Measurements from ENCODE around the gene MEF2D.

MEF2D gene

GRCh38 chr1:156534424-156535060 lies 34.0 kb upstream of the MEF2D start:
- DNase-seq (ENCODE audit: low spot score in 2 of 2) = no peak
- Mint-ChIP-seq H3K4me3 (no peak overlapping the region), H3K27me3 (no peaks in the 10 kb centered on the region), H3K36me3 (ENCODE audit: insufficient read depth) (peaks cover 3% of the 10 kb centered on the region), H3K27ac (ENCODE audit: low read depth) (no peak overlapping the region), H3K4me1 (no peaks in the 10 kb centered on the region), H3K9me3 (no peaks in the 10 kb centered on the region)
- ATAC-seq (replicated peaks; ENCODE audit: extremely low read depth, poor library complexity, severe bottlenecking) = no peak

- no peaks in the 10 kb centered on the region for H3K27me3 Mint-ChIP-seq
- H3K4me1 Mint-ChIP-seq = peaks cover 1% of the 10 kb centered on the region
- no peak for DNase-seq (ENCODE audit: low spot score in 2 of 2)
- H3K9me3 Mint-ChIP-seq = no peaks in the 10 kb centered on the region
- ATAC-seq (replicated peaks; ENCODE audit: extremely low read depth, poor library complexity, severe bottlenecking) = no peak
- H3K36me3 Mint-ChIP-seq (ENCODE audit: insufficient read depth) = peaks cover 5% of the 10 kb centered on the region
- no peak overlapping the region for H3K4me3 Mint-ChIP-seq
- H3K27ac Mint-ChIP-seq (ENCODE audit: low read depth) = no peak overlapping the region
These were observed 33.1 kb upstream of the MEF2D start for GRCh38 chr1:156533568-156534220.

GRCh38 chr1:156532374-156532773 lies 31.8 kb upstream of the MEF2D start:
- H3K4me1 Mint-ChIP-seq = peaks cover 9% of the 10 kb centered on the region
- H3K9me3 Mint-ChIP-seq = no peaks in the 10 kb centered on the region
- no peaks in the 10 kb centered on the region for H3K27me3 Mint-ChIP-seq
- no peak overlapping the region for H3K4me3 Mint-ChIP-seq
- H3K36me3 Mint-ChIP-seq (ENCODE audit: insufficient read depth) = peaks cover 5% of the 10 kb centered on the region
- no peak overlapping the region for H3K27ac Mint-ChIP-seq (ENCODE audit: low read depth)
- DNase-seq (ENCODE audit: low spot score in 2 of 2) (no peak), ATAC-seq (replicated peaks; ENCODE audit: extremely low read depth, poor library complexity, severe bottlenecking) (no peak)

- H3K4me3 Mint-ChIP-seq = no peak overlapping the region
- peaks cover 5% of the 10 kb centered on the region for H3K36me3 Mint-ChIP-seq (ENCODE audit: insufficient read depth)
- H3K27ac Mint-ChIP-seq (ENCODE audit: low read depth) = no peak overlapping the region
- DNase-seq (ENCODE audit: low spot score in 2 of 2) = no peak
- H3K9me3 Mint-ChIP-seq = no peaks in the 10 kb centered on the region
- peaks cover 23% of the 10 kb centered on the region for H3K4me1 Mint-ChIP-seq
- no peak for ATAC-seq (replicated peaks; ENCODE audit: extremely low read depth, poor library complexity, severe bottlenecking)
- no peaks in the 10 kb centered on the region for H3K27me3 Mint-ChIP-seq
These were observed 29.4 kb upstream of the MEF2D start for GRCh38 chr1:156530006-156530405.

GRCh38 chr1:156528875-156529425 lies 28.4 kb upstream of the MEF2D start:
- no peaks in the 10 kb centered on the region for H3K9me3 Mint-ChIP-seq
- H3K27ac Mint-ChIP-seq (ENCODE audit: low read depth) = no peak overlapping the region
- no peaks in the 10 kb centered on the region for H3K27me3 Mint-ChIP-seq
- ATAC-seq (replicated peaks; ENCODE audit: extremely low read depth, poor library complexity, severe bottlenecking) (no peak), DNase-seq (ENCODE audit: low spot score in 2 of 2) (no peak)
- peaks cover 4% of the 10 kb centered on the region for H3K36me3 Mint-ChIP-seq (ENCODE audit: insufficient read depth)
- H3K4me3 Mint-ChIP-seq = no peak overlapping the region
- peaks cover 33% of the 10 kb centered on the region for H3K4me1 Mint-ChIP-seq

GRCh38 chr1:156528231-156528630 lies 27.7 kb upstream of the MEF2D start:
- Mint-ChIP-seq H3K4me1 (peaks cover 36% of the 10 kb centered on the region), H3K27me3 (no peaks in the 10 kb centered on the region), H3K27ac (ENCODE audit: low read depth) (no peak overlapping the region), H3K36me3 (ENCODE audit: insufficient read depth) (peaks cover 2% of the 10 kb centered on the region), H3K9me3 (no peaks in the 10 kb centered on the region), H3K4me3 (peak overlapping the region; percentile 2)
- ATAC-seq (replicated peaks; ENCODE audit: extremely low read depth, poor library complexity, severe bottlenecking) (no peak), DNase-seq (ENCODE audit: low spot score in 2 of 2) (no peak)

GRCh38 chr1:156527584-156527983 lies 27.0 kb upstream of the MEF2D start:
- H3K36me3 Mint-ChIP-seq (ENCODE audit: insufficient read depth) = peaks cover 2% of the 10 kb centered on the region
- no peak for ATAC-seq (replicated peaks; ENCODE audit: extremely low read depth, poor library complexity, severe bottlenecking)
- no peak for DNase-seq (ENCODE audit: low spot score in 2 of 2)
- H3K27me3 Mint-ChIP-seq = no peaks in the 10 kb centered on the region
- H3K4me1 Mint-ChIP-seq = peaks cover 36% of the 10 kb centered on the region
- no peak overlapping the region for H3K4me3 Mint-ChIP-seq
- no peaks in the 10 kb centered on the region for H3K9me3 Mint-ChIP-seq
- H3K27ac Mint-ChIP-seq (ENCODE audit: low read depth) = no peak overlapping the region

GRCh38 chr1:156525856-156526489 lies 25.4 kb upstream of the MEF2D start:
- H3K27me3 Mint-ChIP-seq = no peaks in the 10 kb centered on the region
- H3K4me3 Mint-ChIP-seq = no peak overlapping the region
- peak overlapping the region; percentile 83 for H3K27ac Mint-ChIP-seq (ENCODE audit: low read depth)
- ATAC-seq (replicated peaks; ENCODE audit: extremely low read depth, poor library complexity, severe bottlenecking) = no peak
- no peak for DNase-seq (ENCODE audit: low spot score in 2 of 2)
- H3K36me3 Mint-ChIP-seq (ENCODE audit: insufficient read depth) = peaks cover 2% of the 10 kb centered on the region
- H3K9me3 Mint-ChIP-seq = no peaks in the 10 kb centered on the region
- peaks cover 36% of the 10 kb centered on the region for H3K4me1 Mint-ChIP-seq

- peak; percentile 10 for ATAC-seq (replicated peaks; ENCODE audit: extremely low read depth, poor library complexity, severe bottlenecking)
- Mint-ChIP-seq H3K27me3 (no peaks in the 10 kb centered on the region), H3K4me3 (peak overlapping the region; percentile 45), H3K27ac (ENCODE audit: low read depth) (peak overlapping the region; percentile 83), H3K36me3 (ENCODE audit: insufficient read depth) (peaks cover 2% of the 10 kb centered on the region), H3K4me1 (peaks cover 36% of the 10 kb centered on the region), H3K9me3 (no peaks in the 10 kb centered on the region)
- DNase-seq (ENCODE audit: low spot score in 2 of 2) = no peak
These were observed 24.5 kb upstream of the MEF2D start for GRCh38 chr1:156525071-156525501.

- ATAC-seq (replicated peaks; ENCODE audit: extremely low read depth, poor library complexity, severe bottlenecking) (peak; percentile 85), DNase-seq (ENCODE audit: low spot score in 2 of 2) (no peak)
- Mint-ChIP-seq H3K27me3 (no peaks in the 10 kb centered on the region), H3K36me3 (ENCODE audit: insufficient read depth) (peaks cover 2% of the 10 kb centered on the region), H3K4me3 (peak overlapping the region; percentile 45), H3K4me1 (peaks cover 36% of the 10 kb centered on the region), H3K9me3 (no peaks in the 10 kb centered on the region), H3K27ac (ENCODE audit: low read depth) (peak overlapping the region; percentile 83)
These were observed 23.9 kb upstream of the MEF2D start for GRCh38 chr1:156524481-156524869.

GRCh38 chr1:156523801-156524480 lies 23.4 kb upstream of the MEF2D start:
- DNase-seq (ENCODE audit: low spot score in 2 of 2) = no peak
- H3K9me3 Mint-ChIP-seq = no peaks in the 10 kb centered on the region
- H3K27me3 Mint-ChIP-seq = no peaks in the 10 kb centered on the region
- no peak for ATAC-seq (replicated peaks; ENCODE audit: extremely low read depth, poor library complexity, severe bottlenecking)
- peaks cover 2% of the 10 kb centered on the region for H3K36me3 Mint-ChIP-seq (ENCODE audit: insufficient read depth)
- H3K4me1 Mint-ChIP-seq = peaks cover 36% of the 10 kb centered on the region
- H3K4me3 Mint-ChIP-seq = peak overlapping the region; percentile 45
- H3K27ac Mint-ChIP-seq (ENCODE audit: low read depth) = peak overlapping the region; percentile 83

GRCh38 chr1:156522443-156522970 lies 21.9 kb upstream of the MEF2D start:
- Mint-ChIP-seq H3K9me3 (no peaks in the 10 kb centered on the region), H3K27me3 (no peaks in the 10 kb centered on the region), H3K27ac (ENCODE audit: low read depth) (no peak overlapping the region), H3K4me3 (no peak overlapping the region), H3K4me1 (peaks cover 27% of the 10 kb centered on the region), H3K36me3 (ENCODE audit: insufficient read depth) (no peaks in the 10 kb centered on the region)
- no peak for DNase-seq (ENCODE audit: low spot score in 2 of 2)
- ATAC-seq (replicated peaks; ENCODE audit: extremely low read depth, poor library complexity, severe bottlenecking) = no peak

Data from central memory CD8-positive, alpha-beta T cell (primary cell).